ENCODE results near the gene TESMIN.

TESMIN gene

GRCh38 chr11:68751331-68751856, at the start of gene TESMIN:
Gene TESMIN (minus strand): TSS chr11:68751520. CDS start chr11:68750660, 860 bp downstream.
- peak; percentile 96 for DNase-seq

GRCh38 chr11:68798221-68798813, 47.0 kb upstream of the TESMIN start:
- peak; percentile 80 for DNase-seq

GRCh38 chr11:68796801-68797200, 45.5 kb upstream of the TESMIN start:
- DNase-seq: no peak

- no peak for DNase-seq
These were observed 41.2 kb upstream of the TESMIN start for GRCh38 chr11:68792400-68792966.

GRCh38 chr11:68784653-68785052, 33.3 kb upstream of the TESMIN start:
- DNase-seq: no peak

GRCh38 chr11:68783216-68783821, 32.0 kb upstream of the TESMIN start:
- no peak for DNase-seq

GRCh38 chr11:68782711-68783110, 31.4 kb upstream of the TESMIN start:
- no peak for DNase-seq

GRCh38 chr11:68780829-68781228, 29.5 kb upstream of the TESMIN start:
- DNase-seq: no peak

- DNase-seq: no peak
These were observed 26.9 kb upstream of the TESMIN start for GRCh38 chr11:68778205-68778604.

GRCh38 chr11:68776442-68777235, 25.3 kb upstream of the TESMIN start:
- no peak for DNase-seq

- DNase-seq: no peak
These were observed 24.6 kb upstream of the TESMIN start for GRCh38 chr11:68775951-68776388.

- no peak for DNase-seq
These were observed 22.9 kb upstream of the TESMIN start for GRCh38 chr11:68774194-68774585.

- DNase-seq: no peak
These were observed 22.3 kb upstream of the TESMIN start for GRCh38 chr11:68773521-68774193.

GRCh38 chr11:68772936-68773335, 21.6 kb upstream of the TESMIN start:
- no peak for DNase-seq

- no peak for DNase-seq
These were observed 19.5 kb upstream of the TESMIN start for GRCh38 chr11:68770781-68771180.

GRCh38 chr11:68767672-68768071, 16.4 kb upstream of the TESMIN start:
- DNase-seq: no peak

- DNase-seq: no peak
These were observed 15.5 kb upstream of the TESMIN start for GRCh38 chr11:68766786-68767185.

- no peak for DNase-seq
These were observed 13.4 kb upstream of the TESMIN start for GRCh38 chr11:68764746-68765145.

- DNase-seq: no peak
These were observed 12.8 kb upstream of the TESMIN start for GRCh38 chr11:68763926-68764657.

- DNase-seq: no peak
These were observed 11.9 kb upstream of the TESMIN start for GRCh38 chr11:68763181-68763721.

- DNase-seq: no peak
These were observed 11.2 kb upstream of the TESMIN start for GRCh38 chr11:68762481-68762880.

GRCh38 chr11:68761801-68762200, 10.5 kb upstream of the TESMIN start:
- DNase-seq: no peak

Measured in activated effector memory CD4-positive, alpha-beta T cell treated with anti-CD3 and anti-CD28 coated beads, Interleukin-2, amount 50 U/mL, for 16 hours (primary cell).